RWPE1 (cell line): ENCODE data around the gene SUN5.

ENCODE experiments used
- CTCF ChIA-PET: fragments of 350-600 bp; sonication (Branson Sonifier 250); formaldehyde crosslinking; extraction: SDS; loops from one replicate; lab custom pipeline; 2021; lab: Yijun Ruan, JAX
- POLR2A ChIA-PET: fragments of 400-600 bp; formaldehyde crosslinking; extraction: SDS; loops from one replicate; lab custom pipeline; 2020; ENCODE audit warnings: antibody characterized with exemption; ENCODE audit not compliant: low non-redundant PET; lab: Yijun Ruan, JAX
- DNase-seq: peaks from one replicate; pipeline ENCODE4 v3.0.0; 2012; ENCODE audit warnings: low spot score
- H3K27ac ChIP-seq: fragments of 450-650 bp; 2 replicates; pipeline ENCODE4 v1.5.1; 2017
- TF ChIP-seq, protein P1 (sequence below): fragments of 450-650 bp; conservative IDR thresholded peaks from 2 replicates; pipeline ENCODE4 v1.5.1; 2017; ENCODE audit warnings: low read depth, mild to moderate bottlenecking

Gene SUN5

DNA sequence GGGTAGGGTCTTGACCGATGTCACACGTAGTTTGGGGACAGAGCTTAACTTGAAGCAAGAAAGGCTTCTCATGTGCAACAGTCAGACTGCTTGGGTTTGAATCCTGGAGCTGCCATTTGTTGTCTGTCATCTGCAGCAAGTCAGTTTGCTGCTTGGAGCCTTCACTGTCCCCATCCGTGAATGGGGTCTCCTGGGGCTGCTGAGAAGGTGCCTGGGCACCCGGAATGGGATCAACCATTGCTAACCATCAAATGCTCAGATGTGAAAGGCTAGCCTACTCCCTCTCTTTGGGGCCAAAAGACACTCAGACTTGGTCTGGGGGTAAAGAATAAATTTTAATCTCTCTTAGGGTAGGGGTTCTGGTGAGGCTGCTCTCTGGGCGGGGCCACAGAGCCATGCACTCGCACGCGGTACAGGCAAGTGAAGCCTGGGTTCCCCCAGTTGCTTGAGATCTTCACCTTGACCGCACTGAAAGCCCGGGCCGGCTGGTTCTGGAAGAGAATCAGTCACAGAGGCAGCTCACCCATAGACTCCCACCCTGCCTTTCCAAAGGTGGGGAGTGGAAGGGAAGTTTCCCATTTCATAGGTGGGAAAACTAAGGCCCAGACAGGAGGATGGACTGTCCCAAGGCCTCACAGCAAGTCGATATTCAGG is 20.6 kb downstream of the SUN5 start:
- CTCF ChIA-PET: interaction anchor here (1.3 kb wide), 1 partner anchor 194 kb away, joined by 3 read pairs; no protein-coding TSS in a partner anchor
- no peak for DNase-seq
- TF ChIP-seq, protein P1, sequence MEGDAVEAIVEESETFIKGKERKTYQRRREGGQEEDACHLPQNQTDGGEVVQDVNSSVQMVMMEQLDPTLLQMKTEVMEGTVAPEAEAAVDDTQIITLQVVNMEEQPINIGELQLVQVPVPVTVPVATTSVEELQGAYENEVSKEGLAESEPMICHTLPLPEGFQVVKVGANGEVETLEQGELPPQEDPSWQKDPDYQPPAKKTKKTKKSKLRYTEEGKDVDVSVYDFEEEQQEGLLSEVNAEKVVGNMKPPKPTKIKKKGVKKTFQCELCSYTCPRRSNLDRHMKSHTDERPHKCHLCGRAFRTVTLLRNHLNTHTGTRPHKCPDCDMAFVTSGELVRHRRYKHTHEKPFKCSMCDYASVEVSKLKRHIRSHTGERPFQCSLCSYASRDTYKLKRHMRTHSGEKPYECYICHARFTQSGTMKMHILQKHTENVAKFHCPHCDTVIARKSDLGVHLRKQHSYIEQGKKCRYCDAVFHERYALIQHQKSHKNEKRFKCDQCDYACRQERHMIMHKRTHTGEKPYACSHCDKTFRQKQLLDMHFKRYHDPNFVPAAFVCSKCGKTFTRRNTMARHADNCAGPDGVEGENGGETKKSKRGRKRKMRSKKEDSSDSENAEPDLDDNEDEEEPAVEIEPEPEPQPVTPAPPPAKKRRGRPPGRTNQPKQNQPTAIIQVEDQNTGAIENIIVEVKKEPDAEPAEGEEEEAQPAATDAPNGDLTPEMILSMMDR: no peak
- no peak overlapping the region for H3K27ac ChIP-seq
- POLR2A ChIA-PET: no interaction called here

DNA sequence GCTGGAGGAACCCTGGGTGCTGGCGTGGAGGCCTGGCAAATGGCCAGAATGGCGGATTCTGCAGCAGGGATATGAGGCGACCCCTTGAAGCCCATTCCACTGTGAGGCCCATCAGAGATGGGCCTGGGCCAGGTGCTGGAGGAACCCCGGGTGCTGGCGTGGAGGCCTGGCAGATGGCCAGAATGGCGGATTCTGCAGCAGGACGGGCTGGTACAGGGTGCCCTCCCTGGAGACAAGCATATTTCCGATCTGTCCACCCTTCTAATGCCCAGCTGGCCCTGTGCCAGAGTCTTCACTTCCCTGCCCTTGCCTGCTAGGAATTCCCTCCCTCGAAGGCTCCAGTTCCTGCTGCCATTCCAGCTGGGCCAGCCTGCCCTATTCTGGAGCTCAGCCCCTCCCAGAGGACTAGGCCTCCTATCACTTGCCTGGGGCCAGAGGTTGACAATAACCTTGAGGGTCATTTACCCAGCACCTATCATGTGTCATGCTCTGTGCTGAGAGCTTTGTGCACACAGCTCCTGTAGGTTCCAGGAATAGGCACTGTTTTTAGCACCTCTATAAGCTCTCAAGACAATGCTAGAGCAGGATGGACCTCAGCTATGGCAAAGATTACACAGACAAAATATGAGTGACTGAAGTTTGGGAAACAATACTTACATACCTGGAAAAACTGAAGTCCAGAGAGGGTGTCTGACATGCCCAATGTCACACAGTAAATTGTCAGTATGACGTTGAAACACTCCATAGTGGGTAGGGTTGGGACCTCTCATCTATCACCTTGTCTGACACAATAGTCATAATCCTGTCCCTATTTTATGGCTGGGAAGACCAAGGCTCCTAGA is 21.4 kb downstream of the SUN5 start:
- no peak for DNase-seq
- POLR2A ChIA-PET: interaction anchor here (0.6 kb wide), 1 partner anchor 13 kb away, joined by 3 read pairs; no protein-coding TSS in a partner anchor
- H3K27ac ChIP-seq: no peak overlapping the region
- TF ChIP-seq, protein P1: no peak
- CTCF ChIA-PET: interaction anchor here (0.6 to 1.3 kb wide), 4 partner anchors 20 to 193 kb away, joined by 3 to 4 read pairs (median 3); no protein-coding TSS in a partner anchor

DNA sequence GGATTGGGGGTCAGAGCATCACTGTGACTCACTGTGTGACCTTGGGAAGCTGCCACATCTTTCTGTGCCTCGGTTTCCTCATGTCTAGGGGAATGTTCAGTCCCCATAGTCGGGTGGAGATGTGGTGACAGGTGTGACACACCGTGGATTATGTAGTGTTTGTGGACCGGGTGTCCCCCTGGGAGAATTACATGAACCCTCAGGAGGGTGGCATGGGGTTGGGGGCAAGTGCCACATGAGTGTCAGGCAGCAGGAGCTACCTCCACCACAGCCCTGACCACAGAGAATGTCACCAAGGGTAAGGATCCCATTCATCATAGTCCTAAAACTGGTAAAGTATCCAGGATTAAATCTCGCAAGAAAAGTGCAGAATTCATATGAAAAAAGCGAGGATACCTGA is 23.2 kb downstream of the SUN5 start:
- ChIA-PET POLR2A (no interaction called here), CTCF (no interaction called here)

DNA sequence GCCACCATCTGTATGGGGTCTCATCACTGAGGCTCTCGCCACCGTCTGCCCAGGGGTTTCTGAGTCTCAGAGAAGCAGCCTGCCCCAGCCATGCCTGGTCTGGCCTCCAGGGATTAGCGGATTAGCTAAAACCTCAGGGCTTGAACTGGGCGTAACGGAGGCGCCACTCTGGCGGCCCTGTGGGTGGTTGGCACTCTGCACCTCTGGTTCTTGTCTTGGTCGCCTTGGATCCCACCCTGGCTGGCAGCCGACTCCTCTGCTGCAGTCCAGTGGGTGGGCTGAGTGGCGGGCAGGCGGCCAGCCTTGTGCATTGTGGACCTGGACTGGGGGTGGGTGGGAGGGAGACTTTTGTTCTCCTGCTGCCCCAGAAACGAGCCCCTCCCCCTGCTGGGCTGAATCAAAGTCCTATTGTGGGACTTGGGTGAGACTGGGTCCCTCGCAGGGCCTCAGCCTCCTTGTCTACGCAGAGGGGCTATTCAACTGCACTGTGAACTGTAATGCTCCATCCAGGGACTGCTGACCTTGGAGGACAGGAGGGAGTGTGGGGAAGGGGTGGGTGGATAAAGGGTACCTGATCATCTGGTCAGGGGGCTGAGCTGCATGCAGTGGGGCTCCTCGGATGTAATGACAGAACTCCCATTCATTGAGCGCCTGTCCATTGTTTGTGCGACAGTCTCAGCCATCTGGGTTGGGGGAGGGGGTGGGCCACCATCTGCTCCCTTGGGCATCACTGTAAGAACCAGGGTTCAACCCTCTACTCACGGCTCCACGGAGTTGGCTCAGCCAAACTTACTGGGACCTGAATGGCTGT is 23.9 kb downstream of the SUN5 start:
- CTCF ChIA-PET: no interaction called here
- TF ChIP-seq, protein P1: no peak
- H3K27ac ChIP-seq: no peak overlapping the region
- POLR2A ChIA-PET: no interaction called here
- DNase-seq: no peak

More for the DNA sequence above, 23.2 kb downstream of the SUN5 start:
- H3K27ac ChIP-seq: no peak overlapping the region
- TF ChIP-seq, protein P1: no peak
- no peak for DNase-seq

DNA sequence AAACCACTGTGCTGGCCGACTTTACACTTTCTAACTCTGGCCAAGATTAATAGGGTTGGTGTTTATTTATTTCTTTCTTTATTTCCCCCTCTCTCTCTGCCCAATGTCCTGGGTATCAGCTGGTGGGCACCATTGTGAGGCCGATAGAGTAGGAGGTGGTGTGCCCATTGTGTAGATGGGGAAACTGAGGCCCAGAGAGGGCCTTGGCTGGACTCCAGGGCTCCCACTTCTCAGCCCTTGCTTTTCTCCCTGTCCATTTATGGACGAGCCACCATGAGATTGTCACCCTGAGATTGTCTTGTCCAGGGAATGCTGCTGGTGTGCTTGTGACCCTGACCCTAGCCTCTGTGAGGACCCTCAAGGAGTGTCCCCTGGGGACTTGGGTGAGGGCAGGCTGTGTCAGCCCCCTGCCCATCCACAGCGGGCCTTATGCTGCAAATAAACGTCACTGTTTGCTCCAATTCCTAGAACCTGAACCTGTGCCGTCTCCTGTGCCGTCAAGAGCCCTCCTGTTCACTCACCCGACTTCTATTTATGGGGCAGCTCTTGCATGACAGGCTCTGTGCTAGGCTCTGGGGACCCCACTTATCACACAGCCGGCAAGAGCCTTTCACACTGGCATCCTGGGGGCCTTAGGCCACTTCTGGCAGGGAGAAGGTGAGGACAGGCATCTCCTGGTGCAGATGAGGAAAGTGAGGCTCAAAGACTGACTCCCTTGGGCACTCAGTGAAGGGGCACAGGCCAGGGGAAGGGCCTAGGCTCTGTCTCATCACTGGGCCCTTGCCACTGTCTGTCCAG is 24.8 kb downstream of the SUN5 start:
- CTCF ChIA-PET: no interaction called here
- no peak overlapping the region for H3K27ac ChIP-seq
- no peak for DNase-seq
- TF ChIP-seq, protein P1: no peak
- POLR2A ChIA-PET: no interaction called here
